ENCODE data around the gene TRAPPC2.

The TRAPPC2 gene

DNA sequence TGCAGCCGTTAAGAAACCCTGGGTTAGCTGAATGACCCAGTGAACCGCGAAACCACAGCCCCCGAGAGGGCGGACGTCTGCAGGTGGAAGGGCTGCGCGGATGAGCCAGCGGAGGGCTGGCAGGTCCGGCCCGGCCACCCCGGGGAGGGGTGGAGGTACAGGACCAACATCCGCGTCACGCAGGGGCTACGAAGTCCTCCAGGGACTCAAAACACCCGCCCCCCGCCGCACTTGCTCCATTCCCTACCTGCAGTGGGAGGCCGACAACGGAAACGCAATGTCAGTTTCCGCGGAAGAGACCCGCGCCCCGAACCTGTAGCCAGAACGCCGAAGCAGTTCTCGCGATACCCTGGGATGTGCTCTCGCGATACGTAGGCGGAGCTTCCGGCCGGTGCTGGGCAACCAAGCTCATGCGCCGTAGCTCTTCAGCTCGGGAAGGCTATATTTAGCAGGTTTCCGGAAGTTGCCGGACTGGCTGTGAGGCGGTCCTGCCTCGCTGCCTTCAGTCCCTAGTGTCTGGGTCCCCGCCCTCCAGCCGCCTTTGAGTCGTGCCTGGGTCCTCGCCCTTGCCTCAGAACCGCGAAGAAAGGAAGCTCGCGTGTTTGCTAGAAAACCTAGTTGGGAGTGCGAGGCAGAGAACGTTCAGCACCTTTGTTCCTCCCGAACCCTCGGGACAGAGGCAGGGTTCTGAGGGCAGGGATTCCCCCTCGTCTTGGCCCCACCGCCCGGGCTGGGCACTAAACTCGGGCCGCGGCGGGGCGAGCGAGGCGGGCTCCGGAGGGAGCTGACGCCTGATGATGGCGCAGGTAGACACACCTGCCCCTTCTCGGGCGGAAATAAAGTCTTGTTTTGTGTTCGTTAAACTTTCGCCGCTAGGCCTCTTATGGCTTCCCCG lies at the start of gene TRAPPC2, which contains the start of gene OFD1:
Gene TRAPPC2, minus strand, starts transcription at position 343 of the 895 bp plus-strand sequence. CDS start 14,657 bp downstream, outside the sequence.
Gene OFD1, plus strand, starts transcription at position 471 of the 895 bp plus-strand sequence. Its CDS starts 324 bp downstream, at position 795.
- FAIRE-seq: peak; percentile 86
- peak; percentile 87 for DNase-seq (ENCODE audit: low spot score)

DNA sequence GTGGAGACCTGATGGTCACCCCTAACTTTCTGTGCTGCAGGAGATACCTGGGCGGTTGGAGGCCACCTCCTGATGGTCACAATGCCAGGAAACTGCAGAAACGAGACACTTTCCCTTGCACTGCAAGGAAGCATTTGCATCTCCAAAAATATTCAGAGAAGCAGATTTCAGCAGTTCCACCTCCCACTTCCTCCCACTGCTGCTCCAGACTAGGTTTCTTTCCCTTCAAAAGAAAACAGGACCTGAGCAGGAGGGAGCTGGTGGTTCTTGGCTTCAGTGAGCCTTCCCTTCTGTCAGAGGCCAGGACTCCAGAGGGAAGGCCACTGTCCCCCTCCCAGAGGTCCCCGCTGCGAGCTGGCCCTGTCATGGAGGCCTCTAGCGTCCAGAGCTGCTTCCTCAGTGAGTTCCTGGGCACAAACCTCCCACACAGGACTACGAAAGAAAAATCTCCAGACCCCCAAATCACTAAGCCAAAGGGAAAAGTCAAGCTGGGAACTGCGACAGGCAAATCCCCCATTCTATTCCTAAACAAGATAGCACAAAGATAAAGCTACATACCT lies 46.5 kb upstream of the TRAPPC2 start:
- FAIRE-seq (no peak), DNase-seq (ENCODE audit: low spot score) (no peak)

DNA sequence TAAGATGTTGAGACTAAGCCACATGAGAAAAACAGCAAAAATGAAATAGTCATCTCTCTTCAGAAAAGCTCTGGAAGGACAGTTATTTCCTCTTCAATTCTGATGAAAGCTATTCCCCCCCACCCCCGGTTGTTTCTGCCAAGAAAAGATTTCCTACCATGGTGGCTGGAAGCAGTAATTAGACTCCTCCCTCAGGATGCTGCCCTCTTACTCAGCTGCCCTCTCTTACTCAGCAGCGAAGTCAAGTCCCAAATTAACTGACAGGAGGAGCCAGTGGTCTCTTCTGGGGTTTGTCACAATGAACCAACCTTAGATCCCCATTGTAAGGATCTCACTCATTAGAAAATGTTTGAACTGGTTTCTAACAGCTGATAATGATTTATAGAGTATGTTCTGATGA lies 44.5 kb upstream of the TRAPPC2 start:
- FAIRE-seq: peak; percentile 10

DNA sequence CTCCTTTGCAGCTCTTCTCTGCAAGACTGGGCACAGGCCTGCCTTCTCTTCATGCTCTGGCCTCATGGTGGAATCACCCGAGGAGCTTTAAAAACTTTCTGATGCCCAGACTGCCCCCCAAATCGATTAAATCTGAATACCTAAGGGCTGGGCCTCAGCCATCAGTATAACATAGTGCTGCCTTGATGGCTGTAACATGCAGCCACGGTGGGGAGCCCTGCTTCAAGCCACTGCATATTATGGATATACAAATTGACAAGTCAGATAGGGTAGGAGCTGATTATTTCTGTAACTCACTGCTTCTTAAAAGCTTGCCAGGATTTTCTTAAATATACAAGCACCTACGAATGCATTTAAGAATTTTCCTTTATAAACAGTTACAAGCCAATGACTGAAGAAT lies 42.0 kb upstream of the TRAPPC2 start:
- DNase-seq (ENCODE audit: low spot score) (no peak), FAIRE-seq (no peak)

More for the DNA sequence above, 44.5 kb upstream of the TRAPPC2 start:
- DNase-seq (ENCODE audit: low spot score): no peak

DNA sequence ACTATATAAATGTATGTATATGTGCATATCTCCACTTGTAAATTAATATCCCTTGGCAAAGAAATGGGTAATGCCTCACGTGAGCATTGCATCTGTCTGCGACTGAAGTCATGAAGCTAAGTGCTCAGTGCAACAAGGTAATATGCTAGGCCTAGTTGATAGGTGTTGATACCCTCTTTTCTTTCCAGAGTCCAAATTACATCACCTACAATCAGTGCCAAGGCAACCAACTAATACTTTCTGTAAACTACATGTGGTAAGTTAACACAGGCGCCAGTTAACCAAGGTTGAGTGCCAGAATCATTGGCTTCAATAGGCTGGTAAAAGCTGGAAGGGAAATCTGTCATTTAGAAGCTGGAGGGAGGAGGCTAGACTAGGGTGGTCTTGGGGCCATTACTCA lies 41.4 kb upstream of the TRAPPC2 start:
- DNase-seq (ENCODE audit: low spot score) (no peak), FAIRE-seq (no peak)

GRCh38 chrX:13774696-13775095 lies 40.3 kb upstream of the TRAPPC2 start:
- no peak for FAIRE-seq
- no peak for DNase-seq (ENCODE audit: low spot score)

DNA sequence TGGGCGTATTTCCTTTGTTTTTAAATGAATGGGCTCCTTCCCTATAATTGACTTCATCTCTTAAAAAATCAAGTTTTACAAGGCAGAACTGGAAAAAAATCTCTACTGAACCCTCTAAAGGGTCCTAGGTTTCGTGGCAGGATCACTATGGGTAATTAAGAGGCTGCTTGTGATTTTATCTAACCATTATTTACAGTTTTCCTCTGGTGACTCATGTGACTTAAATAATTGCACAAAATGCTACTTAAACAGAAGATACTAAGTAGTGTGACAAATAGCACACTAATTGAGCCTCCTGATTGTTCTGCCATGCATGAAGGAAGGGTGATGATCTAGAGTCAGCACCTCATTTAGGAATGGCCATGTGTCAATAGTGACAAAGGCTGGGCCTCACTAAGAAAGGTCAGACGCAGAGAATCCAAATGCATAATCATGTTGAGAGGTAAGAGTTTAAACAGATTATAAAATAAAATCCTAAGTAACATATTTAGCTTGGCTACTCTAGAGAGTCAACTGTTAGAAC lies 35.7 kb upstream of the TRAPPC2 start:
- no peak for DNase-seq (ENCODE audit: low spot score)
- no peak for FAIRE-seq

DNA sequence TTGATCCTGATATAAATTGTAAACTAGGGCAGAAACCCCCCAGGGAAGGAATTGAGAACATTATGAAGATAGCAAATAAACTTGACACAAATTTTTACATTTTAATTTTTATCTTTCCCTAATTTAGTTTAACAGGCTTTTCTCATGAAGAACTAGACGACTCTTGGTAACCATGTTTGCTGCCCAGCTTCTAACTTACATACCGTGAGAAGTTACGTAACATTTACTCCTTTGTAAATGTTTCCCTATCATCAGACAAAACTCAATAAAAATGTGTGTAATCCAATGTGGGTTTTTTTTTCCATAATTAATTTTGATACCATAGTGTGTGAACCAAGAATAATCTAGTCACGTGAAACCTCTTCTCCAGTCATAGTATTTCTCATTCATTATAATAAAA lies 34.5 kb upstream of the TRAPPC2 start:
- FAIRE-seq (no peak), DNase-seq (ENCODE audit: low spot score) (no peak)

DNA sequence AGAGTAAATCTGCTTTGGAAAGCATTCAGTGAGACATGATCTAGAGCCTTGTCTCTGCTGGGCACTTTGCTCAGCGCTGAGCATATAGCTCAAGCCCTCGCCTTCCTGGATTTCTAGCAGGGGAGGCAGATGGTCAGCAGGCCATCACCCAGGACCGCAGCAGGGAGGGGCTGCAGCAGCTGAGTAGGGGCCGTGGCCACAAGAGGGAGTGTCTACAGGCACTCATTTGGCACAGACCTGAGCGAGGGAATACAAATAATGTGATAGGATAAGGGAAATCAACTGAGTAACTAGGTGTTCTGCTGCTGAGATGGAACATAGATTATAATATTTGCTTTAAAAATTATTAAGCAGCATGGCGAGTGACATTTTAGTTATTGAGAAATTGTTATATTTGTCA lies 30.3 kb upstream of the TRAPPC2 start:
- DNase-seq (ENCODE audit: low spot score) (no peak), FAIRE-seq (no peak)

- DNase-seq (ENCODE audit: low spot score) (no peak), FAIRE-seq (no peak)
Measured at GRCh38 chrX:13764281-13764680, 29.9 kb upstream of the TRAPPC2 start.

DNA sequence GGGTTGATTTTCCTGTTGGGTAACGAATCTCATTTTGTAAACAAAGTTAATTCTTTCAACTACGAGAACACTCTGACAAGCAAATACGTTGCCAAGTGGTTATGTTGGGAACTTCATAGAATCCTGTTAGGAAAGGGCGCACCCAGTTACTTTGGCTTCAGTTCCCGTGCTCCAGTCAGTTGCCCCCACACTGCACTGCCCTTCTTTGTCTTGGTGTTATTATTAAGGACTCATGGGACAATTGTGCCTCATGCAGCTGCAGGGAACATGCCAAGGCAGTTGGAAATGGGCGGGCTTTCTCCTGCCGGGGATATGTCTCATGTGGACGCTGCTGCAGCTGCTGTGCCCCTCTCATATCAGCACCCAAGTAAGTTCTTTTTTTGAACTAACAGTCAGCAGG lies 29.1 kb upstream of the TRAPPC2 start:
- no peak for DNase-seq (ENCODE audit: low spot score)
- FAIRE-seq: no peak

DNA sequence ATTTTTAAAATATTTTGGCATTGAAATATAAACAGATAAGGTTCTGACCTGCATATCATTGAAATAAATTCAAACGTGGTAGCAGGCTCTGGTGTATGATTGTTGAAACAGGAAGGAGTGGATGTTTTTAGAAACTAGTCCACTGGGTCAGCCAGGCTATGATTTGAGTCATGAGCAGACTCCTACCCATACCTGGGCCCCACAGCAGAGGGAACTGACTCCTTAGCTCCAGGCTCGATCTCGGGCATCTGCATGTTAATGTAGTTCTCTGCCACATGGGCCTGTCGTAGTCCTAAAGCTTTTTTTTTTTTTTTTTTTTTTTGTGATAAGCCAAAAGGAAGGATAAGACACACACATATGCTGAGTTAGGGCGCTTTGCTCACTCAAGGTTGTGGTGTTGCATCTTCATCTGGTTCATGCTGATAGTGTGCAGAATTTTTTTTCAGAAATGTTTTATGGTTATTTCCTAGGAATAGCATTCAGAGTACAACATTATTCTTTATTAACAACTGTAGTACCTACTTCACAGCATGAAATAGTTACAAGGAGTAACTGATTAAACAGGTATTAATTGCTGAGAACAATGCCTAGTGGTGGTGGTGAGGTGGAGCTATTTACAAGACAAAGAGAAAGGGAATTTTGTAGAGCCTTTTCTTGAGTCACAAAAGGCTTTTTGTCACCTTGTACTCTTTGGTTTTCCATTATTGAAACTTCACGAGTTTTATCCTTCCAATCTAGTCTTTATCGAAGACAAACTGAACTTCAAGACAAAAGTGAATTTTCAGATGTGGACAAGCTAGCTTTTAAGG lies 27.4 kb upstream of the TRAPPC2 start:
- FAIRE-seq (no peak), DNase-seq (ENCODE audit: low spot score) (no peak)

DNA sequence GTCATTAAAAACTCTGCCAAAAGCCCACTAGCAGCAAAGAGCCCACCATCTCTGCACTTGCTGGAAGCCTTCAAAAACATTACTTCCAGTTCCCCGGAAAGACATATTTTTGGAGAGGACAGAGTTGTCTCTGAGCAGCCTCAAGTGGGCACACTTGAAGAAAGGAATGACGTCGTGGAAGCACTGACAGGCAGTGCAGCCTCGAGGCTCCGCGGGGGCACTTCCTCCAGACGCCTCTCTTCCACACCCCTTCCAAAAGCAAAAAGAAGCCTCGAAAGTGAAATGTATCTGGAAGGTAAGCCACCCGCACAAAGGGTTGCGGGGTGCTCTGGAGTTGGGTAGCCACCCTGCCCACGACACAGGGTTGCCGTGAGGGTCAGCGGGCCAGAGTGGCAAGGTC lies 26.0 kb upstream of the TRAPPC2 start:
- no peak for FAIRE-seq
- no peak for DNase-seq (ENCODE audit: low spot score)

GRCh38 chrX:13759152-13759718 lies 24.8 kb upstream of the TRAPPC2 start:
- no peak for FAIRE-seq

DNA sequence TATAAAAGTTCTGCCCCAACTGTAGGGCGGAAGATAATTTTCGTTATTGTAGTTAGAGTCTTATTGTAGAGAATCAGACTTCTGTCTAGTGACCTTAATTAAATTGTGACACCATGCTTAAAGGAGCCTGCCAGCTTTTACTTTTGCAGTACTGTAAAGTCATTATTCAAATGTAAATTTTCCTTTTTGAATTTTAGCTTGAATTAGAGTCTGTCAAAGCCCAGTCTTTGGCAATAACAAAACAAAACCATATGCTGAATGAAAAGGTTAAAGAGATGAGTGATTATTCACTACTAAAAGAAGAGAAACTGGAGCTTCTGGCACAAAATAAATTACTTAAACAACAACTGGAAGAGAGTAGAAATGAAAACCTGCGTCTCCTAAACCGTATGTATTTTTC lies 22.0 kb upstream of the TRAPPC2 start:
- DNase-seq (ENCODE audit: low spot score) (no peak), FAIRE-seq (no peak)

More at GRCh38 chrX:13759152-13759718, 24.8 kb upstream of the TRAPPC2 start:
- no peak for DNase-seq (ENCODE audit: low spot score)

DNA sequence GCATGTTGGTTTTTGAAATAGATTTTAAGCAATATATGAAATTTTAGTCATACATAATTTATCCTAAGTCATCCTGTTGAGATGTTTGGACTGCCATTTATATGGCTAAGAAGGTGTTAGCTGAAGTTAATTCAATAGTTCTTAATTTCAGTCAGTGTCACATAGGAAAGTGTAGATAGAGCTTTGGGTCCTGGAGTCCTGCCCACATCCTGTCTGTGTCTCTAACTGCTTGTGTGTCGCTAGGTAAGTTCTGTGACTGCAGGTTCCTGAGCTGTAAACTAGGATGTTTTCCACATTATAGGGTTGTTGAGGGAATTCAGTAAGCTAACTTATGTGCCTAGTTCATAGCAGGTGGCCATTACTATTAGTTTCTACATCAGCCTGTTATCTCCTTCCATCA lies 20.8 kb upstream of the TRAPPC2 start:
- FAIRE-seq: no peak

DNA sequence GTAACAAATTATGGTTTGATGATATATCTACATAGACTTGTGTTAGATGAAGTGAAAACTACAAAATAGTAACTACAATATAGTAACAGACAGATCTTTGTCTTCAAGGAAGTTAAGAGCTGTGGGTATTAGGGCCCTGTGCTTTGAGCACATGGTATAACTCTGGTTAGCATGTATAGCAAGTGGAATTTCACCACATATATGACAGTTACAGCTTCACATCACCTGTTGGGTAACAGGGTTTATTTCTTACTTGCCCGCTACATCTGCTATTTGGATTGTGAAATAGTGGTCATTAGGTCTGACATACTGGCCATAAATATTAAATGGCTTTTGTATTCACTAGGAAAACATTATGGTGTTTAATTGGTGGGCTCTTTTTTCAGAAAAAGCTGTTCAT lies 20.3 kb upstream of the TRAPPC2 start:
- DNase-seq (ENCODE audit: low spot score): no peak
- no peak for FAIRE-seq

More for the DNA sequence above, 20.8 kb upstream of the TRAPPC2 start:
- DNase-seq (ENCODE audit: low spot score): no peak

DNA sequence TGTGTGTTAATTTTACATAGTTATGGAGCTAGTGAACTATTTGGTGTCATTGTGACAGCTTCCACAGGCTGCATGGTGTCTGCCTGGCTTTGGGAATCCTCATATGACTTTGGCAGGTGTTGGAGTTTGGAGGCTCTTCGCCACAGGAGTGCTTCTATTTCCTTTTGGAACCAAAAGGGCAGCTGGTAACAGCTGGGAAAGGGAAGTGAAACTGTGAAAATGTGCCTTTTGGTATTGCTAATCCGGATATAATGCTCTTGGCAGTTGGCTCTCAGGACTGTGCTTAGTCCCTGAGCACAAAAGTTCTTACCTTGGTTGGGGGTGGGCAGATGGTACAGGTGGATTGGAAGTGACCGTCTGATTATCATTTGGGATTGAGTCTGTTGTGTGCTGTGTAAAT lies 18.2 kb upstream of the TRAPPC2 start:
- no peak for FAIRE-seq
- DNase-seq (ENCODE audit: low spot score): no peak

GRCh38 chrX:13752141-13752540 lies 17.7 kb upstream of the TRAPPC2 start:
- DNase-seq (ENCODE audit: low spot score): no peak
- FAIRE-seq: no peak

- DNase-seq (ENCODE audit: low spot score) (no peak), FAIRE-seq (no peak)
Measured at GRCh38 chrX:13750812-13751211, 16.4 kb upstream of the TRAPPC2 start.

GRCh38 chrX:13750204-13750603 lies 15.8 kb upstream of the TRAPPC2 start:
- DNase-seq (ENCODE audit: low spot score): peak; percentile 49
- FAIRE-seq: peak; percentile 67
